HG02852 (cell line): ENCODE results near the gene NOVA1.

ENCODE experiments used
- ATAC-seq: cut with Tn5 transposase; IDR thresholded peaks from one replicate; pipeline ENCODE4 v1.9.1; 2021; ENCODE audit warnings: mild to moderate bottlenecking, moderate library complexity; ENCODE audit not compliant: unreplicated experiment

The NOVA1 gene

GRCh38 chr14:26594148-26594547 lies 3.7 kb downstream of the NOVA1 start:
- no peak for ATAC-seq

GRCh38 chr14:26593357-26593756 lies 4.5 kb downstream of the NOVA1 start:
- no peak for ATAC-seq

GRCh38 chr14:26589925-26590324 lies 7.9 kb downstream of the NOVA1 start:
- ATAC-seq = no peak

GRCh38 chr14:26577711-26578110 lies 20.1 kb downstream of the NOVA1 start:
- ATAC-seq = no peak

- ATAC-seq = no peak
These were observed 43.6 kb downstream of the NOVA1 start for GRCh38 chr14:26554069-26554772.

GRCh38 chr14:26549571-26549970 lies 48.3 kb downstream of the NOVA1 start:
- no peak for ATAC-seq

GRCh38 chr14:26548406-26548805 lies 49.4 kb downstream of the NOVA1 start:
- no peak for ATAC-seq

- ATAC-seq = no peak
These were observed 59.7 kb downstream of the NOVA1 start for GRCh38 chr14:26538176-26538575.

- ATAC-seq = no peak
These were observed 65.9 kb downstream of the NOVA1 start for GRCh38 chr14:26531894-26532293.

- no peak for ATAC-seq
These were observed 69.2 kb downstream of the NOVA1 start for GRCh38 chr14:26528415-26529182.

GRCh38 chr14:26527095-26527494 lies 70.7 kb downstream of the NOVA1 start:
- peak; percentile 61 for ATAC-seq

GRCh38 chr14:26526137-26526536 lies 71.7 kb downstream of the NOVA1 start:
- no peak for ATAC-seq

GRCh38 chr14:26525085-26525484 lies 72.7 kb downstream of the NOVA1 start:
- ATAC-seq = no peak

GRCh38 chr14:26522967-26523366 lies 74.9 kb downstream of the NOVA1 start:
- ATAC-seq = no peak

- no peak for ATAC-seq
These were observed 80.1 kb downstream of the NOVA1 start for GRCh38 chr14:26517771-26518170.

GRCh38 chr14:26500028-26500427 lies 97.8 kb downstream of the NOVA1 start:
- no peak for ATAC-seq

- no peak for ATAC-seq
These were observed 98.3 kb downstream of the NOVA1 start for GRCh38 chr14:26499546-26499945.

GRCh38 chr14:26486922-26487321 lies 110.9 kb downstream of the NOVA1 start:
- no peak for ATAC-seq

GRCh38 chr14:26484562-26484961 lies 113.3 kb downstream of the NOVA1 start:
- ATAC-seq = no peak

- ATAC-seq = no peak
These were observed 118.9 kb downstream of the NOVA1 start for GRCh38 chr14:26478967-26479366.

- no peak for ATAC-seq
These were observed 131.0 kb downstream of the NOVA1 start for GRCh38 chr14:26466862-26467261.

- no peak for ATAC-seq
These were observed 134.7 kb downstream of the NOVA1 start for GRCh38 chr14:26463136-26463535.
